IMR-90 (cell line): ENCODE data around the gene PCK1.

Experiments used
- POLR2A ChIP-seq: IDR thresholded peaks from 2 replicates; pipeline ENCODE4 v1.6.1; 2012; ENCODE audit warnings: mild to moderate bottlenecking, low read depth, low read length
- TF ChIP-seq, protein P1 (sequence below): conservative IDR thresholded peaks from 2 replicates; pipeline ENCODE4 v1.5.1; 2012; ENCODE audit warnings: mild to moderate bottlenecking, low read depth, low read length, improper control_type of control experiment
- TF ChIP-seq, protein P2 (sequence below): fragments of 150-350 bp; IDR thresholded peaks from 2 replicates; pipeline ENCODE4 v1.6.1; 2016; ENCODE audit warnings: low read depth, mild to moderate bottlenecking, low read length, moderate library complexity, borderline replicate concordance

DNA sequence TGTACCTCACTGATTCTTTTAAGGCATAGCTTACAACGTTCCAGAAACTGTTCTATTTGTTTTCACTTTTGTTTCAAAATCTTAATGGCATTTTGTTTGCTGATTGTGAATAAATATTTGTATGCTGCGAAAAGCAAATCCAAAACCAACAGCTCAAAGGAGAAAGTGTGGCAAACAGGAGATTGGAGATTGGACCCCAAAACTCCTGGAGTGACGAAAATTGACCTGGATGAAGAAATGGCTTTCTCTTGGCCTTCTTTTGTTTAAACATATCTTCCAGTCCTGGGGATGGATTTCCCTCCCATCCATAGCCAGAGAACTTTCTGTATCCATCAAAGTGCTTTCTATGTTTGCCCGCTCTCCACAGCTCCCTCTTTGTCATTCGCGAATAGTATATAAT, 33.2 kb upstream of the PCK1 start:
- TF ChIP-seq, protein P1, sequence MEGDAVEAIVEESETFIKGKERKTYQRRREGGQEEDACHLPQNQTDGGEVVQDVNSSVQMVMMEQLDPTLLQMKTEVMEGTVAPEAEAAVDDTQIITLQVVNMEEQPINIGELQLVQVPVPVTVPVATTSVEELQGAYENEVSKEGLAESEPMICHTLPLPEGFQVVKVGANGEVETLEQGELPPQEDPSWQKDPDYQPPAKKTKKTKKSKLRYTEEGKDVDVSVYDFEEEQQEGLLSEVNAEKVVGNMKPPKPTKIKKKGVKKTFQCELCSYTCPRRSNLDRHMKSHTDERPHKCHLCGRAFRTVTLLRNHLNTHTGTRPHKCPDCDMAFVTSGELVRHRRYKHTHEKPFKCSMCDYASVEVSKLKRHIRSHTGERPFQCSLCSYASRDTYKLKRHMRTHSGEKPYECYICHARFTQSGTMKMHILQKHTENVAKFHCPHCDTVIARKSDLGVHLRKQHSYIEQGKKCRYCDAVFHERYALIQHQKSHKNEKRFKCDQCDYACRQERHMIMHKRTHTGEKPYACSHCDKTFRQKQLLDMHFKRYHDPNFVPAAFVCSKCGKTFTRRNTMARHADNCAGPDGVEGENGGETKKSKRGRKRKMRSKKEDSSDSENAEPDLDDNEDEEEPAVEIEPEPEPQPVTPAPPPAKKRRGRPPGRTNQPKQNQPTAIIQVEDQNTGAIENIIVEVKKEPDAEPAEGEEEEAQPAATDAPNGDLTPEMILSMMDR, result no peak
- TF ChIP-seq POLR2A, result no peak
- TF ChIP-seq, protein P2, sequence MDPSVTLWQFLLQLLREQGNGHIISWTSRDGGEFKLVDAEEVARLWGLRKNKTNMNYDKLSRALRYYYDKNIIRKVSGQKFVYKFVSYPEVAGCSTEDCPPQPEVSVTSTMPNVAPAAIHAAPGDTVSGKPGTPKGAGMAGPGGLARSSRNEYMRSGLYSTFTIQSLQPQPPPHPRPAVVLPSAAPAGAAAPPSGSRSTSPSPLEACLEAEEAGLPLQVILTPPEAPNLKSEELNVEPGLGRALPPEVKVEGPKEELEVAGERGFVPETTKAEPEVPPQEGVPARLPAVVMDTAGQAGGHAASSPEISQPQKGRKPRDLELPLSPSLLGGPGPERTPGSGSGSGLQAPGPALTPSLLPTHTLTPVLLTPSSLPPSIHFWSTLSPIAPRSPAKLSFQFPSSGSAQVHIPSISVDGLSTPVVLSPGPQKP, result no peak
